Kidney epithelial cell (primary cell): Measurements from ENCODE around the gene TESK2. TPM values are rescaled to one million over a fixed set of nuclear protein-coding genes. Genes with fewer than 3 reads are reported as not detected.
"Not testable (repeated sequence)": the region's sequence is repeated elsewhere in the genome, so short reads cannot be mapped to it uniquely, and the experiment has no call there.

Source experiments
- DNase-seq: peaks from one replicate; pipeline ENCODE4 v3.0.0-alpha.2; 2010; ENCODE audit warnings: low read depth
- H3K27me3 ChIP-seq: 2 replicates; pipeline ENCODE4 v1.6.0; 2011; ENCODE audit warnings: low read length; ENCODE audit not compliant: control insufficient read depth, insufficient read depth
- H3K36me3 ChIP-seq: 2 replicates; pipeline ENCODE4 v1.5.1; 2011; ENCODE audit warnings: low read length; ENCODE audit not compliant: control insufficient read depth, insufficient read depth
- H3K4me3 ChIP-seq: 2 replicates; pipeline ENCODE4 v1.5.1; 2011; ENCODE audit warnings: low read depth, mild to moderate bottlenecking, control low read depth, low read length
- CTCF ChIP-seq: IDR thresholded peaks from 2 replicates; pipeline ENCODE4 v1.5.1; 2011; ENCODE audit warnings: mild to moderate bottlenecking, moderate library complexity, low read length, control low read depth, inconsistent platforms; ENCODE audit not compliant: insufficient read depth, poor library complexity, severe bottlenecking
- total RNA-seq: library from RNA; depleted of rRNA; stranded (reverse); fragments of >200 nt; gene quantifications from 2 replicates; pipeline ENCODE4 v1.2.3, GENCODE V29; 2015

TESK2 gene
- total RNA-seq, 1 donor from 2014 or later: 2.5 TPM

- Histone ChIP-seq H3K4me3 (no peak overlapping the region), H3K36me3 (no peaks in the 10 kb centered on the region), H3K27me3 (no peaks in the 10 kb centered on the region)
- TF ChIP-seq CTCF: no peak
- DNase-seq: no peak
Observed at GRCh38 chr1:45386219-45386618, 104.7 kb downstream of the TESK2 start.

GRCh38 chr1:45385302-45385701 is 105.7 kb downstream of the TESK2 start:
- Histone ChIP-seq H3K27me3 (no peaks in the 10 kb centered on the region), H3K36me3 (no peaks in the 10 kb centered on the region), H3K4me3 (no peak overlapping the region)
- DNase-seq: no peak
- TF ChIP-seq CTCF: no peak

- not testable (repeated sequence) for H3K36me3 ChIP-seq, H3K27me3 ChIP-seq, DNase-seq, H3K4me3 ChIP-seq
Observed at GRCh38 chr1:45384213-45384612, 106.8 kb downstream of the TESK2 start.

GRCh38 chr1:45383191-45383590 is 107.8 kb downstream of the TESK2 start:
- DNase-seq: no peak
- TF ChIP-seq CTCF: no peak
- Histone ChIP-seq H3K27me3 (no peaks in the 10 kb centered on the region), H3K36me3 (no peaks in the 10 kb centered on the region), H3K4me3 (no peak overlapping the region)

GRCh38 chr1:45381243-45381642 is 109.7 kb downstream of the TESK2 start:
- no peaks in the 10 kb centered on the region for H3K36me3 ChIP-seq
- TF ChIP-seq CTCF: no peak
- H3K4me3 ChIP-seq: no peak overlapping the region
- DNase-seq: no peak
- no peaks in the 10 kb centered on the region for H3K27me3 ChIP-seq

GRCh38 chr1:45380730-45381129 is 110.2 kb downstream of the TESK2 start:
- no peak for DNase-seq
- no peaks in the 10 kb centered on the region for H3K36me3 ChIP-seq
- no peak overlapping the region for H3K4me3 ChIP-seq
- H3K27me3 ChIP-seq: no peaks in the 10 kb centered on the region
- TF ChIP-seq CTCF: no peak
